ENCODE measurements around the gene ALDH1A3.

- TF ChIP-seq CTCF (IDR thresholded peaks at IDR 0.05), result no peak
- TF ChIP-seq EZH2 (IDR thresholded peaks at IDR 0.05; ENCODE audit: borderline replicate concordance, insufficient read depth, low read depth, low read length, poor library complexity, severe bottlenecking), result no peak
These were observed 22.2 kb downstream of the ALDH1A3 start for GRCh38 chr15:100901702-100902435.

Data from B cell (primary cell).